Measurements from ENCODE around the gene CTIF.

DNA sequence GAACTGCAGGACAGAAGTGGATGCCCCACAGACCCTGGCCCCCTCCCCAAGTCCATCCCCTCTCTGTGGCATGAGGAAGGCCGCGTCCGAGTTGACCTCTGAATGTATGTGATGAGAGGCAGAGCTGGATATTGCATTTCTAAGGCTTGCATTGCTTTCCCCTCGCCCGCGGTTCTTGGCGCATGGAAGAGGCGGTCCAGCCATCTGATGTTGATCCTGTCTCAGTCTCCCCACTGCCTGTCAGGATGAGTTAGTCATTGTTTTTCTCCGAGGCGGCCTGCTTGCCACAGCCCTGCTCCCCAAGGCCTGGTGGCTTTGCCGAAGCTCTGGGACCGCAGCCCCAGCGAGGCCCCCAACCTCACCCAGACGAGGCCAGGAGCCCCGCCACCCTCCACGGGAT, 323.3 kb downstream of the CTIF start:
- TF ChIP-seq, protein P1, sequence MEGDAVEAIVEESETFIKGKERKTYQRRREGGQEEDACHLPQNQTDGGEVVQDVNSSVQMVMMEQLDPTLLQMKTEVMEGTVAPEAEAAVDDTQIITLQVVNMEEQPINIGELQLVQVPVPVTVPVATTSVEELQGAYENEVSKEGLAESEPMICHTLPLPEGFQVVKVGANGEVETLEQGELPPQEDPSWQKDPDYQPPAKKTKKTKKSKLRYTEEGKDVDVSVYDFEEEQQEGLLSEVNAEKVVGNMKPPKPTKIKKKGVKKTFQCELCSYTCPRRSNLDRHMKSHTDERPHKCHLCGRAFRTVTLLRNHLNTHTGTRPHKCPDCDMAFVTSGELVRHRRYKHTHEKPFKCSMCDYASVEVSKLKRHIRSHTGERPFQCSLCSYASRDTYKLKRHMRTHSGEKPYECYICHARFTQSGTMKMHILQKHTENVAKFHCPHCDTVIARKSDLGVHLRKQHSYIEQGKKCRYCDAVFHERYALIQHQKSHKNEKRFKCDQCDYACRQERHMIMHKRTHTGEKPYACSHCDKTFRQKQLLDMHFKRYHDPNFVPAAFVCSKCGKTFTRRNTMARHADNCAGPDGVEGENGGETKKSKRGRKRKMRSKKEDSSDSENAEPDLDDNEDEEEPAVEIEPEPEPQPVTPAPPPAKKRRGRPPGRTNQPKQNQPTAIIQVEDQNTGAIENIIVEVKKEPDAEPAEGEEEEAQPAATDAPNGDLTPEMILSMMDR (IDR thresholded peaks at IDR 0.05) = no peak
- TF ChIP-seq POLR2A (IDR thresholded peaks at IDR 0.05) = no peak

Data from heart left ventricle (tissue), 13 donors.